NCI-H2171 (cell line): ENCODE data around the gene SLC9C2.
"Not testable (repeated sequence)": the region's sequence is repeated elsewhere in the genome, so short reads cannot be mapped to it uniquely, and the experiment has no call there.

Experiments used
- DNase-seq: peaks from one replicate; lab custom pipeline; 2025; lab: John Stamatoyannopoulos, UW

SLC9C2 gene

DNA sequence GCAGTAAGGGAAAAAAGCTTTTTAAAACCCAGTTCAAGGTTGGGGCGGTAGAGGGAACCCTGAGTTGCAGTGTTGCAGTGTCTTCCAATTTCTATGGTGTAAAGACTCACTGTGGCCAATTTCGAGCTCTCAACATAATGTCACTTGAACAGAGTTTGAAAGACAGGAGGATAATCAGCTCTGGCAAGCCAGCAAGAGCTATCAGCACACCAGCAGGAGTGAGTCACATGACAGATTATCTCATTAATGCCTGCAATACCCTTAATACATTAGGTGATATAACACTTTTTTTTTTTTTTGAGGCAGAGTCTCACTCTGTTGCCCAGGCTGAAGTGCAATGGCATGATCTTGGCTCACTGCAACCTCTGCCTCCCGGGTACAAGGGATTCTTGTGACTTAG, 22.8 kb downstream of the SLC9C2 start:
- DNase-seq: no peak

DNA sequence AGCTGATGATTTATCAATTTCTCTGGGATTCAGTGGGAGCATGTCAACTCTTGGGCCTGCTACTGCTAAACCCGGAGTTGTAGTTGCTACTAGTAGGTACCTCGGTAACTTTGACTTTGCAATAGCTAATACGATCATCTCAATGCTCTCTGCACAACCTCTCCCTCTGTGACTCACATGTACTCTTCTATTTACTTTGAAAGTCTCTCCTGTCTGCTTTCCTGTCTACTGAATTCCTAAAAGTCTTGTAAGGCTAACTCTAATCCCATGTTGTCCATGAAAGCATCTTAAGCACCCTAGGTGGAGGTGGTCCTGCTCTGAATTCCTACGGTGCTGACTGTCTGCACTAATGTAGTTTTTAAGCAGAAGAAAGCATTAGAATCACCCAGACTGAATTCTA, 29.3 kb downstream of the SLC9C2 start:
- DNase-seq: no peak

DNA sequence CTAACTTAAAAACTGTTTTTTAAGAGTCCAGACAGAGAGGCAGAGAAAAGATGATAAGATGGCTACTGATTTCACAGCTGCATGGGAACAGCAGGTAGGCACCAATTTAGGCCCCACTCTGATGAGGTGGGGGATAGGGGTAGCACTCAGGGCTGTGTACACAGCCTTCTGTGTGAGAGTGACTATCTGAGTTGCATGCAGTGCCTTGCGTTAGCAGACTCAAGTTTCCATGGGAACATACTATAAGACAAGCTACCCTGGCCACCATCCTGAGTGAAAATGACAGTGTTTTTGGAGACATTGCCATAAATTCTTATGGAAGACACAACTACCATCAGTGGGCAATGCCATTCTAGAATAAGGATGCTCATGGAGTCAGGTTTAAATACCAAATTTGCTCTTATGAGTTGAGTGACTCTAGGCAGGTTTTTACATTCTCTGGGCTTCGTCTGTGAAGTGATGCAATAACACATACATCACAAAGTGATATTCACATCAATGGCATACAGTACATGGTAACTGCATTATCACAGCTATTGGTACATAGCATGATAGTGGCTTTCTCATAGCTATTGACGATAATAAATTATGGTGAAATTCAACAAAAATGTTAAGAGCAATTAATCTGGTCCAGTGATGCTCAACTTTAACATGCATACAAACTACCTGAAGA, 30.5 kb downstream of the SLC9C2 start:
- no peak for DNase-seq

DNA sequence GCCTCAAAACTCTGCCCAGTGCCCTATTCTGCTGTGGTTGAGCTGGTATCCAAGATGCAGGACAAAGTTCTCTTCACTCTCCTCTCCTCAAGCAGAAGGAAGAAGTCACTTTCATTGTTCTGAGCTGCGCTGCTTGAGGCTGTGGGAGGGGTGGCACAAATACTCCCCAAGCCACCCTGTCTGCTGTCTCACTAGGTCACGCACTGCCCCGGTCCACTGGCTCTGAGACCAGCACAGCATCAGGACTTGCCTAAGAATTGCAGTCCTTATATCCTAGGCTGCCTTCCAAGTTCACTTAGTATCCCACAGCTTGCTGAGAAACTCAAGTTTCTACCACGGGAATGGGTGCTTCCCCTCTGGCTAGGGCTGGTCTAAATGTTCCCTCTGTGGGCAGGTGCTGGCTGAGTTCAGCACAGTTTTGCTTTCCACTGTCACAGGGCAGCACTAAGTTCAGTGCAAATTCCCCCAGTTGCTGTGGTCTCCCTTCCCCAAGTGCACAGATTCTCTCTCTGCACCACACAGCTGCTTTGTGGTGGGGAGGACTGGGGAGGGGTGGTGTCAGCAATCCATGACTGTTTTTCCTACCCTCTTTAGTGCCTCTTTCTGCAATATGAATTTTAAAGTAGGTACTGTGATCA, 32.4 kb downstream of the SLC9C2 start:
- DNase-seq: no peak

DNA sequence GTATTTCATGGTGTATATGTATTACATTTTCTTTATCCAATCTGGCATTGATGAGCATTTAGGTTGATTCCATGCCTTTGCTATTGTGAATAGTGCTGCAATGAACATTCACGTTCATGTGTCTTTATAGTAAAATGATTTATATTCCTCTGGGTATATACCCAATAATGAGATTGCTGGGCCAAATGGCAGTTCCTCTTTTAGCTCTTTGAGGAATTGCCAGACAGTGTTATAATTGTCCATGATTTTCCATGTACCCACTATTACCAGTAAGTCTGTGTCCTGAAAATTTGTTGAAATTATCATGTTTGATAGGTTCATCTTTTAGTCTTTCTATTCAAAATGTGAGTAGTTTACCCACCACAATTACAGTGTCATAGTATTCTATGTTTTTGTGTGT, 34.4 kb downstream of the SLC9C2 start:
- no peak for DNase-seq

DNA sequence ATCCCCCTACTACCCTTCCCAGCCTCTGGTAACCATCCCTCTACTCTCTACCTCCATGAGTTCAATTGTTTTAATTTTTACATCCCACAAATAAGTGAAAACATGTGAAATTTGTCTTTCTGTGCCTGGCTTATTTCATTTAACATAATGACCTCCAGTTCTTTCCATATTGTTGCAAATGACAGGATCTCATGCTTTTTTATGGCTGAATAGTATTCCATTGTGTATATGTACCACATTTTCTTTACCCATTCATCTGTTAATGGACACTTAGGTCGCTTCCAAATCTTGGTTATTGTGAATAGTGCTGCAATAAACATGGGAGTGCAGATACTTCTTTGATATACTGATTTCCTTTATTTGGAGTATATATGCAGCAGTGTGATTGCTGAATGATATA, 39.0 kb downstream of the SLC9C2 start:
- DNase-seq: not testable (repeated sequence)

DNA sequence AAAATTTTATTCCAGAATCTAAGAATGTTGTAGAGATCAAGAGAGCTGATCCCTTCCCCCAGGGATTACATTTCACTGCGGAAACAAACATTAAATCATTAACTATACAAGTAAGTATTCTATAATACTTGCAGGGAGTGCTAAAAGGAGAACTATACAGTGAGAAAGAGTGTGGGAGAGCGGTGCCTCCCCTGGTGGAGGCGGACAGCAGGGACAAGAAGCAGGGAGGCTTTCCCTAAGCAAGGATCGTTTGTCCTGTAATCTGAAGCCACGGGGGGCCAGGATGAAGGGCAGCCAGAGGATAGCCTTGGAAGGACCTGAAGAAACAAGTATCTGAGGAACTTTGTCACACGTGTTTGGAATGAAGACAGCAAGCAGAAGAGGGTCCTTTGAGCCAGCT, 40.1 kb downstream of the SLC9C2 start:
- DNase-seq: no peak

DNA sequence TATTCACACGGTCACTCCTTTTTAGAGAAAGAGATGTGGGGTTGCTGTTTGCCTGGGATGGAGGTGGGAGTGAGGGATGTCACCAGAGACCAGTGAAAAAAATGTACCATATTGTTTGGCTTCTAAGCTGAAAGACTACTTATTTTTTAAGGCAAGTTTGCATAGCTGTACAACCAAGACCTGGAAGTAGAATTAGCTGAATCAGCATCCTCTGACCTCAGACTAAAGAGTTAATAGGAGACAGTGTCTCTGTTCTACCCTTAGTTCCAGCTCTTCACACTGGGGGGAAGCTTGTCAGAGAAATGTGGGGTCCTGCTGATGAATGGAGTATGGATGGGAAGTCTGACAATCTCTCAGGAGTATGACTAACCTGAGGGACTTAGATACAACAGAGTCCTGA, 41.6 kb downstream of the SLC9C2 start:
- no peak for DNase-seq

DNA sequence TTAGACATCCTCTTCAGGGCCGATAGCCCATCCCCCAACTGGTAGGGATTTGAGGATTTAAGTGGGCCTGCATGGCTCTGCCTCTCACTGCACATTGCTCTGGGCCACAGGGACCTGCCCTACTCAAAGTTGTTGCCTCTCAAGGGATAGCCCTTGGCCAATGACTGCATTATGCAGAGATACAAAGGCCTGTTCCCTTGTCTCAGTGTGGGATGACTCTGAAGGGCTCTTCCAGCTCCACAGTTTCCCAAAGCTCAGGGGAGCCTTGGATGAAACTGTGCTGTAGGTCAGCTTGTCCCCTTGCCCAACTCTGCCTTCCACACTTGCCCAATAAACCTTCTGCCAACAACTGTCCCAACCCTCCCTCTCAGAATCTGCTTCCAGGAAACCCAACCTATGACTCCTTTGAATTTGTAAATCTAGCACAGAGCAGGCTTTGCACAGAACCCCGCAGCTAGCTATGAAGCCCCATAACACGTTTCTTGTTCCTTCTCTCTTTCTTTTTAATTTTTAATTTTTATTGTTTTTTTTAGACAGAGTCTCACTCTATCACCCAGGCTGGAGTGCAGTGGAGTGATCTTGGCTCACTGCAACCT, 42.5 kb downstream of the SLC9C2 start:
- no peak for DNase-seq

DNA sequence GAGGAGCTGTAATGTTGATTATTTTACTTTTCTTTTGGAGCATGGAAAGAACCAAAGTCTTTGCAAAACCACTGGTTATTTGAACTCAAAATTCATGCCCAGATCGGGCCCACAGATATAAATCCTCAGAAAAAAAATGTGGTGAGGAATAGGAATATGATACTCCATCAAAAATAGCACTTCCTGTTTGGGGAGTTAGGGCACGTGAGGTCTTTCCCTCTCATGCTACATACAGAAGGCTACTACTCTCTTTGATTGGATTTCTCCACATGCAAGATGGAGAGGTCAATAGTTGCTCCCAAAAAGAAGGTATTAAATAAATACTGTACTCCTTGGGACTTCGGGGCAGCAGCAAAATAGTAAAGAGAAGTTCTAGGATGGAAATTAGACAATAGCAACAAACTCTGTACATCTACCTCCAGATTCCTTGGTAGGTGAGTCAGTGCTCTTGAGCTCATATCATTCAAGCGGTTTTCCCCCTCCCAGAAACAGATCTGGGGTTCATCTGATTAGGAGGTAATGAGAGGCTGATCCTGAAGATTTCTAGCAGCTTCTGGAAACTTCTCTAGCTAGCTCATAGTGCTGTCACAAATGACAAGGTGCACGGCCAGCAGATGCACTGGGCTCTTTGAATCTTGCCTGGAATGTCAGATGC, 47.1 kb downstream of the SLC9C2 start:
- no peak for DNase-seq

DNA sequence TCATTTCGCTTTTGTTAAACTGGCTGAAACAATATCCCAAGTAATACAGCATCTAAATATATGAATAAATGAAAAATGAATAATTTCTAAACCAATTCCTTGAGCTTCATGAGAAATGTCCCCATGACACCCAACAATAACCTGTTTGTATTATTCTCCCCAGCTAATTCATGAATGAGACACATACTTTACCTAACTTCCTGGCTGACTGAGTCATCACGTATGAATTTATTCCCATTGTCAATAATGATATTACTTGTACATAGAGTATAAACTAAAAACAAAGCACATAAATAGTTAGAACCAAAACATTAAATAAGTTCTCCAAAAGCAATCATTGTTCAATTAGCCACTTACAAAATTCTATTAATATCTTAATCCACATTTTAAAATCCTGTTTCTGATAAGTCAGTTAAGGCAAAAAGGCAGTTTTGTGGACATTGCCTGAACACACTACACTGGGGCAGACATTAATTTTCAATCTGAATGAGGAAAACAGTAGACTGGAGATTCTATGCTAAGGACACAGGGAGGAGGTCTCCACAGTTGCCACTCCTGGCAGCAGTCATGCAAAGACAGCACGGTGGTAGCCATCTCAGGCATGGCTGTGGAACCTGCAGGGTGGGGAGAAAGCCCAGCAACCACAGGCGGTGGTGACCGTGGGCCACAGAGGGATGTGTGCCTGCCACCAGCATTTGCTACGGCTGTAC, 48.2 kb downstream of the SLC9C2 start:
- DNase-seq: no peak

DNA sequence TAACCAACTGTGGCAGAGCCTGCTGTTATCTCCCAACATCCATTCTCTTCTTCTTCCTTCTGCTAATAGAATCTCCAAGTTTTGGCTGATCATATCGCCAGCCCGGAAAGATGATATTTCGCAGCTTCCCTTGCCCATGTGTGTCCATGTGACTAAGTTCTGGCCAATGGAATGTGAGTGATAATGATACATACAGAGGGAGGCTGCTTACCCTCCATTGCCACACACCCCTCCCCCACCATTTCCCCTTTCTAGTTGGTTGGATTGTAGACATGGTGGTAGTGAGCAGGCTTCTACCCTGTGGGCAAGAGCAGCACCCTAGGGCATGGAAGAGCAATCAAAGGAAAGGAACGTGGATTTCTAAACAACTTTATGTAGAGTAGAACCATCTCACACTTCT, 48.8 kb downstream of the SLC9C2 start:
- no peak for DNase-seq

DNA sequence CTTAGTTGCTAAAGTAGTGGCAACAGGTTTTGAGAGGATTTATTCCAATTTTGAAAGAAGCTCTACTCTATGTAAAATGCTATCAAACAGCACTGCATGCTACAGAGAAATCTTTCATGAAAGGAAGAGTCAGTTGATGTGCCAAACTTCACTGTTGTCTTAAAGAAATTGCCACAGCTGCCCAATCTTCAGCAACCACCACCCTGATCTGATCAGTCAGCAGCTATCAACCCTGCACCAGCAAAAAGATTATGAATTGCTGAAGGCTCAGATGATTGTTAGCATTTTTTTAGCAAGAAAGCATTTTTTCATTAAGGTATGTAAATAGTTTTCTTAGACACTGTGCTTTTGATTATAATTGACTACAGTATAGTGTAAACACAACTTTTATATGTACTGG, 49.6 kb downstream of the SLC9C2 start:
- DNase-seq: no peak

DNA sequence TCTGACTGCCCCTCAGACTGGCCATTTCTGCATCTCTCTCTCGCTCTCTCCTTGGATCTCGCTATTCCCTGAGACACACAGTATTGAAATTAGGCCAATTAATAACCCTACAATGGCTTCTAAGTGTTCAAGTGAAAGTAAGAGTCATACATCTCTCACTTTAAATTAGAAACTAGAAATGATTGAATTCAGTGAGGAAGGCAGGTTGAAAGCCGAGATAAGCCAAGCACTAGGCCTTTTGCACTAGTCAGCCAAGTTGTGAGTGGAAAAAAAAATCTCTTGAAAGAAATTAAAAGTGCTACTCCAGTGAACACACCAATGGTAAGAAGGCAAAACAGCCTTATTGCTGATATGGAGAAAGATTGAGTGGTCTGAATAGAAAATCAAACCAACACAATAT, 51.2 kb downstream of the SLC9C2 start:
- DNase-seq: no peak

DNA sequence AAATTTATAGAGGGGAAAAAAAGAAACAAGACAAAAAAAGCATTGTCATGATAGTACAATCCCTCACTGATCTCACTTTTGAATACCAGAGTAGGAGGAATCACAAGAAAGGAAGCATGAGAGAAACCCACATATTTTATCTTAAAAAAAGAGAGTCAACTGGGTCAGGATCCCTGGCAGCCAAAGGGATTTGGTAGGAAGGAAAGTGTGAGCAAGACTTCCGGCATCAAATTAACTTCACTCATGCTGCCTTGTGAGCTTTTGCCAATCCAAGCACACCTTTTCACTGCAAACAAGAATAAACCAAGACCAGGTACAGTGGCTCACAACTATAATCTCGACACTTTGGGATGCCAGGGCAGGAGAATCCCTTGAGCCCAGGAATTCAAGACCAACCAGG, 53.1 kb downstream of the SLC9C2 start:
- DNase-seq: no peak

DNA sequence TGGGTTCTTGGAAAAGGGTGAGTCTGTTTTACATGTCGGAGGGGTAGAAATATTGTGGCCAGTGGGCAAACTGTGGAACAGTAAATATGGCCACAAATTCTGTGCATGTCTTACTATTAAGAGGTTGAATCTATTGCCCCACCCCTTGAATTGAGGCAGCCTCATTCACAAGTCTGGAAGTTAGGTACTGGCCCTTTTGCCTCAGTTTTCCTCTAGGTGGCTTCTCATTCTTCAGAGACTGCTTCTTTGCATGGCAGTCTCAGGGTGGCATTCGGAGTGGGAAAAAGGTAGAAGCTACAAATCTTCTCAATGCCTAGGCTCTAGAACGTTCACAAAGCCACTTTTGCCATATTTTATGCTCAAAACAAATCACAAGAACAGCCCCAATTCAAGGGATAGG, 57.2 kb downstream of the SLC9C2 start:
- DNase-seq: no peak

DNA sequence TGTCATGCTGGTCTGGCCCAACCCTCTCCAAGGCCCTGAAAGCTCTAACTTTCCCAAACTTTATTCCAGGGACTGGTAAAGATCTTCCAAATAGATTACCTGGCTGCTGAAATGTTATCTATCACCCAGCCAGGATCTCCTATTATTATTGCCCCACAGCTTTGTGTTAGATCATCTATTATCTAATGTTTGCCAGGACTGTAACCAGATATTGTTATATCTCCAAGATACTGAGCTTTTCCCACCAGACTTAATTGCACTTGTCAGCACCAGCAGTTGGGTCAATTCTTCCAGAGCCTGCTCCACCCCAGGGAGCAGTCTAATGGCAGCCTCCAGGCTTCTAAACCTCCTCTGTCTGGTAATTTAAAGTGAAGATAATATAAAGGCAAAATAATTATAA, 66.6 kb downstream of the SLC9C2 start:
- no peak for DNase-seq

DNA sequence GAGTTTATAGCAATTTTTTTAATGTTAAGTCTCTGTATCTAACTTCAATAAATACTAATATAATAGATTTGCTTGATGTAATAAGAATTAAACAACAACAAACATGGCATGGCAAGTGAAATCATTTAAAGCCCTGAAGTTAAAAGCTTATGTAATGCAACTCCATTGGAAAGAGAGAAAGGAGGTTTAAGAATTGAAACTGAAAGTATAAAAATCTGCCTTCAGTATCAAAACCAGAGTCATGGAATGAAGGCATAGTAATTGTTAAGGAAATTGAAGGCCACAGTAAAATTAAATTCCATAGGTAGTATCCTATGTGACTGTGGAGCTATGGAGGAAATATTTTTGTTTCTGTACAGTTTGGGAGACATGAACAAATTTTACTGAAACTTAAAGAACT, 70.6 kb downstream of the SLC9C2 start:
- DNase-seq: no peak

DNA sequence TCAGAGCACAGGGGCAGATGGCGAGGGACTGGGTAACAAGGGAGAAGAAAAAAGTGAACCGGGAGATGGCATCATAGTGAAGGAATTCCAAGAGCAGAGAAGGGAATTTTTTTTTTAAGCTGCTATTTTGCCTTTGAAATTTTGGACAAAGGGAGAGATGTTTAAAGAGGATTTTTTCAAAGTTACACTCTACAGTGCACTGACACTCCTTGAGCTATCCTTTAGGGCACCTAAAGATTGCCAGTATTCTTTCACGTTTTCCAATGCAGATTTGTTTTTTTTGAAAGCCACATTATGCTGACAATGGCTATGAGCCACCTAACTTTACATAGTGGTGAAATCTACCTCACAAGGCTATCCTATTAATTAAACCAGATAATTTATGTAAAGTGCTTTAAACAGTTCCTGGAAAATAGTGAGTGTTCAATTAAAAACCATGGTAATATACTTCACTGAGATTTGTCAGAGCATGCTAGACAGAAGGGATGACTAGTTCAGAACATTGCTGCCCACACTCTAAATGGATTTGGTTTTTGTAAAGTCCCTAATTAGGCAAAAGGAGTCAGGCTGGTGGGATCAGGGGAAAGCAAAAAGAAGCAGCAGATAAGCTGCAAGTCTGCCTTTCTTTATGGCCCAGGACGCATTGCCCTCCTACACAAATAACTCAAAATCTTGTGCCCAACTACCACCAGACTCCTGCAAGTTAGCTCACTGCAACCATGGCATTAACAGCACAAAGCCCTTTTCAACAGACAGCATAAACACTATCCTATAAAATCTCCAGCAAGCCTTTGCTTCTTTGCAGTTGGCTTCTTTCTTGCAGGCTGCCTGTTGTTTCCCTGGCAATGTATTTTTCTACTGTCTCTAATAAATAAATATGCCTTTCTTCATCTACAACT, 71.8 kb downstream of the SLC9C2 start:
- DNase-seq: no peak

DNA sequence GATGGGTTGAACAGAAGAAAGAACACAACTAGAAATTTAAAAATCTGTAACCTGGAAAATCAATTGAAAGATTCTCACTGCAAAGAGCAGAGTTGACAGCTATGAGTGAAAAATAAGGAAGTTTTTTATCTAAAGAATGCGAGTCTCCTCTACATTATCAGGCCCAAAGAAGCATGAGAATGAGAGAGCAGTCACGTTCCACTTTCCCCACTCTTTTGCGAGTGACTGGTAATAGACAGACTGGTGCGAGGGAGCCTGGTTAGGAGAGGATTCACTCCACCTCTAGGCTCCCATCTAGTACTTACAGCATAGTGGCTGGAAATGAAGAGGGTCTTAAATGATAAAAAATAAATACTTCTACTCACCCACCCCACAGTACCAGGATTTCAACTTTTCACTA, 73.8 kb downstream of the SLC9C2 start:
- no peak for DNase-seq

DNA sequence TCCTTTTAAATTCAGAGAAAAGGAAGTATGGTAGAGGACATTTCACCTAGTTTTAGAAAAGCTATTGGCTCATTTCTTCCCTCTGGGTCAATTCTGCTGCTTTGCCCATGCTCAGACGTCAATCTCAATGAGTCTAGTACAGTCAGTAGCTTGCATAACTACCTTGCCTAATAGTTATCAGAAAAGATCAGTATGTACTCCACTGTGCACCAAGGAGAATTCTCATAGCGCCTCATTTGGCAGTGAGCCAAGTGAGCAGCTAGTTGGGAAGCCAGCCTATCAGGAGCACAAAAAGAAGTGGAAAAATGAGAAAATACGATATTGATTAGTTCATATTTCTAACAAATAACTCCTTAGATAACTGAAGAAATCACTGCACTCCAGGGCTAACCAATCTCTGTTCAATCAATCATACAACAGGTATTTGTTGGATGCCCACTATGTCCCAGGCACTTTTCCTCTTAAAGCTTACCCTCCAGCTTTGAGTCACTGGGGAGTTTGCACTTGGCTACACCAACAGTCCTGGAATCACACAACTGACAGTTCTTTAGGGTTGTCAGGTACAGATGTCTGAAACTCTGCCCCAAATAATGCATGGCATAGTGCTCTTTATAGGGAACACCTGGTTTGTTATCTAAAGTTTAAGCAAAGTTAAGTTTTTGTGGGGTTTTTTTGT, 75.6 kb downstream of the SLC9C2 start:
- peak; percentile 17 for DNase-seq
